ENCODE data around the gene TSFM. TPM values are rescaled to one million over a fixed set of nuclear protein-coding genes. Genes with fewer than 3 reads are reported as not detected.

Gene TSFM
- total RNA-seq, 6 donors from 2014 or later = 5.0 to 34.0 (median 22.8) TPM

DNA sequence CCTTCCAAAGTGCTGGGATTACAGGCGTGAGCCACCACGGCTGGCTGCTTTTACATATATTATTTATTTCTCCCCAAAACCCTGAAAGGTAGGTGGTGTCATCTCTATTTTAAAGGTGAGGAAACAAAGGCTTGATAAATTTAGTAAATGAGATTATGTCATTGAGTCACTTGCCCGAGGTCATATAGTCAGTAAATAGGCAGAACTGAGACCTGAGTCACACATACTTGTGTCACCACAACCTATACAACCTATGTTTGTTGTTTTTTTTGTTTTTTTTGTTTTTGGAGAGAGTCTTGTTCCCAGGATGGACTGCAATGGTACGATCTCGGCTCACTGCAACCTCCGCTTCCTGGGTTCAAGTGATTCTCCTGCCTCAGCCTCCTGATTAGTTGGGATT is 12.8 kb downstream of the TSFM start:
- Histone ChIP-seq H3K27me3 (no peaks in the 10 kb centered on the region), H3K27ac (no peak overlapping the region), H3K9me3 (no peaks in the 10 kb centered on the region), H3K4me3 (no peak overlapping the region), H3K4me1 (peaks cover 0 to 18% (median 8%) of the 10 kb centered on the region in 4 donors), H3K36me3 (peaks cover 8 to 89% (median 54%) of the 10 kb centered on the region in 4 donors)
- DNase-seq (no peak), ATAC-seq (ENCODE audit: low FRiP score in 2 of 2) (no peak)
- WGBS, 2 donors = 93 to 96% methylated on average over 6 of the region's 6 CpGs
- TF ChIP-seq EP300 (IDR thresholded peaks at IDR 0.05) (no peak), POLR2AphosphoS5 (IDR thresholded peaks at IDR 0.05) (no peak), POLR2A (IDR thresholded peaks at IDR 0.05) (no peak)
- TF ChIP-seq, protein P1, sequence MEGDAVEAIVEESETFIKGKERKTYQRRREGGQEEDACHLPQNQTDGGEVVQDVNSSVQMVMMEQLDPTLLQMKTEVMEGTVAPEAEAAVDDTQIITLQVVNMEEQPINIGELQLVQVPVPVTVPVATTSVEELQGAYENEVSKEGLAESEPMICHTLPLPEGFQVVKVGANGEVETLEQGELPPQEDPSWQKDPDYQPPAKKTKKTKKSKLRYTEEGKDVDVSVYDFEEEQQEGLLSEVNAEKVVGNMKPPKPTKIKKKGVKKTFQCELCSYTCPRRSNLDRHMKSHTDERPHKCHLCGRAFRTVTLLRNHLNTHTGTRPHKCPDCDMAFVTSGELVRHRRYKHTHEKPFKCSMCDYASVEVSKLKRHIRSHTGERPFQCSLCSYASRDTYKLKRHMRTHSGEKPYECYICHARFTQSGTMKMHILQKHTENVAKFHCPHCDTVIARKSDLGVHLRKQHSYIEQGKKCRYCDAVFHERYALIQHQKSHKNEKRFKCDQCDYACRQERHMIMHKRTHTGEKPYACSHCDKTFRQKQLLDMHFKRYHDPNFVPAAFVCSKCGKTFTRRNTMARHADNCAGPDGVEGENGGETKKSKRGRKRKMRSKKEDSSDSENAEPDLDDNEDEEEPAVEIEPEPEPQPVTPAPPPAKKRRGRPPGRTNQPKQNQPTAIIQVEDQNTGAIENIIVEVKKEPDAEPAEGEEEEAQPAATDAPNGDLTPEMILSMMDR (IDR thresholded peaks at IDR 0.05) = no peak

DNA sequence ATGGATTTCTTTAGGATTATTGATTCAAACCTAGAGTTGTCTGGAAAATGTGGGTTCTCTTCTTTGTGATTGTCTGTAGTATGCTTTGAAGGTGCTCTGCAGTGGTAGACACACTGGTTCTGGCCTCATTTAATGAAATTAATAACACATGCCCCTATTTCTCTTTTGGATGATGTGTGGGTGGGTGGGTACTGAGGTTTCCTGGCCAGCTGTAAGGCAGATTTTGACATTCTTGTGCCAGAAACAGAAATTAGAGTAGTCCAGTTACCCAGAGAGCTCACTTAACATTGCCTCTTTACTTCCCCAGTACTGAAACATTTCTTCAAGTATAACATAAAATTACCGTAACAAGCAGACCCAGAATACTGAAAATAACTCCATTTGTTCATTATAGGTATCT is 14.4 kb downstream of the TSFM start:
- no peaks in the 10 kb centered on the region for H3K9me3 ChIP-seq
- TF ChIP-seq, protein P1 (IDR thresholded peaks at IDR 0.05) = no peak
- TF ChIP-seq EP300 (IDR thresholded peaks at IDR 0.05) (no peak), POLR2A (IDR thresholded peaks at IDR 0.05) (no peak), POLR2AphosphoS5 (IDR thresholded peaks at IDR 0.05) (no peak)
- peaks cover 0 to 18% (median 8%) of the 10 kb centered on the region in 4 donors for H3K4me1 ChIP-seq
- DNase-seq = no peak
- 93 to 100% methylated on average over 1 of the region's 1 CpG for WGBS, 2 donors
- no peaks in the 10 kb centered on the region for H3K27me3 ChIP-seq
- ATAC-seq (ENCODE audit: low FRiP score in 2 of 2) = no peak
- no peak overlapping the region for H3K4me3 ChIP-seq
- H3K27ac ChIP-seq = peak overlapping the region in 1 of 4 donors; percentile 7
- peaks cover 8 to 96% (median 66%) of the 10 kb centered on the region in 4 donors for H3K36me3 ChIP-seq

DNA sequence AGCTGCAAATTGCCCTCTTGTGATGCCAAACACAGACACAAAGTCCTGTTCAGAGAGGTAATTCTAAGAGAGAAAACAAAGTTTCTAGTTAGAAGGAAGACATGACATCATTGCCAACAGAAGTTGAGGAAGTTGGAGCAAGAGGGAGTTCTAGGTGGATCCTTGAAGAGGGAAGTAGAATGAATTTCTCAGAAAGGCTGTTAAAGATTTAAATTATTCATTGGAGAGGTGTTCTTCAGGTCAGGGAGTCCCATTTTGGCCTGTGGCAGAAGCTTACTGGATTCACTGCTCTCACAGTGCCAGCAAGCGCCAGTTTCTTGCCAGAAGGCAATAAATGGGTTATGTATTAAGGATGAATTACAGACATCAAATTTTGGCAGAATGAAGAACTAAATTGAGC is 15.3 kb downstream of the TSFM start:
- Histone ChIP-seq H3K4me3 (no peak overlapping the region), H3K36me3 (peaks cover 8 to 97% (median 70%) of the 10 kb centered on the region in 4 donors), H3K27me3 (no peaks in the 10 kb centered on the region), H3K27ac (peak overlapping the region in 2 of 4 donors; percentile 16 to 43), H3K4me1 (peaks cover 0 to 18% (median 8%) of the 10 kb centered on the region in 4 donors), H3K9me3 (no peaks in the 10 kb centered on the region)
- no peak for DNase-seq
- WGBS, 2 donors = 71 to 88% methylated on average over 1 of the region's 1 CpG
- TF ChIP-seq POLR2A (IDR thresholded peaks at IDR 0.05) (no peak), EP300 (IDR thresholded peaks at IDR 0.05) (peak in 2 of 4 donors; percentile 3 to 27)
- no peak for ATAC-seq (ENCODE audit: low FRiP score in 2 of 2)

DNA sequence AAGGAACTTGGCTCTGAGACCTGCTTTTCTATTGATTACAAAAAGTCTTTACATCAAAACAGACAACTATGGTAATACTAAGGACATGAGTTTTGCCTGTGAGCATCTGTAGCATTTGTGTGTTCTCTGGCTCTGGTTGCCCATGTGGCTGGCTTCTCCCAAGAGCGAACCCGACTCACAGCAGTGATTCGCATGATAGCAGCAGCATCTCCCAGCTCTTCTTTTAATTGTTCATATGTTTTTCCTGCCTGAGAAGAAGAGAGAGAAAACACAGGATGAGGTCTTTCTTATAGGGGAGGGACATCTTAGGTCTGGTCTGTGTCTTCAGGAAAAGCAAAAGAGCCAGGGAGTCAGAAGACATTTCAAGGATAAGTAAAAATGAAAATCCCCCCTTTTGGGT is 18.4 kb downstream of the TSFM start:
- WGBS, 2 donors = 96 to 100% methylated on average over 3 of the region's 3 CpGs
- Histone ChIP-seq H3K4me1 (peaks cover 0 to 21% (median 9%) of the 10 kb centered on the region in 4 donors), H3K36me3 (peaks cover 8 to 83% (median 71%) of the 10 kb centered on the region in 4 donors), H3K27ac (no peak overlapping the region), H3K27me3 (no peaks in the 10 kb centered on the region), H3K9me3 (no peaks in the 10 kb centered on the region), H3K4me3 (no peak overlapping the region)
- ATAC-seq (ENCODE audit: low FRiP score in 2 of 2) (no peak), DNase-seq (no peak)
- TF ChIP-seq EP300 (IDR thresholded peaks at IDR 0.05) (no peak), POLR2A (IDR thresholded peaks at IDR 0.05) (no peak), POLR2AphosphoS5 (IDR thresholded peaks at IDR 0.05) (no peak)
- TF ChIP-seq, protein P1 (IDR thresholded peaks at IDR 0.05) = no peak

DNA sequence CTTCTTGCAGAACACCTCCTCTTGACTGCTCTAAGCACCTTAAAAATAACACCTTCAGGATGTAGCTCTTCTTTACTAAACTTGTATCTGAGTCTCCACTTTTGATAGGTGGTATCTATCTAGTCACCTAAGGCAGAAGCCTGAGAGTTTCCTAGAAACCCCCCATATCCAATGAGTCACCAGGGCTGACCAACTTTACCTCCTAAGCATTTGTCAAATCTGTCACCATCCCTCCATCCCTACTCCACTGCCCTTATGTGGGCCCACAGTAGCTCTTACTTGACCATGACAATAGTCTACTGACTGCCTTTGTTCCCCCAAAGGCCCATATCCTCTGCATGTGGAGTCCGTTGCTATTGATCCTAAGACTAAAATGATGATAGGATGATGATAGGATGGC is 20.0 kb downstream of the TSFM start:
- H3K27me3 ChIP-seq = no peaks in the 10 kb centered on the region
- TF ChIP-seq, protein P1 (IDR thresholded peaks at IDR 0.05) = no peak
- TF ChIP-seq POLR2AphosphoS5 (IDR thresholded peaks at IDR 0.05) (no peak), POLR2A (IDR thresholded peaks at IDR 0.05) (no peak), EP300 (IDR thresholded peaks at IDR 0.05) (no peak)
- H3K36me3 ChIP-seq = peaks cover 6 to 87% (median 73%) of the 10 kb centered on the region in 4 donors
- no peak overlapping the region for H3K27ac ChIP-seq
- no peak overlapping the region for H3K4me3 ChIP-seq
- no peak for DNase-seq
- peaks cover 0 to 13% (median 6%) of the 10 kb centered on the region in 4 donors for H3K4me1 ChIP-seq
- 80 to 100% methylated on average over 1 of the region's 1 CpG for WGBS, 2 donors
- H3K9me3 ChIP-seq = no peaks in the 10 kb centered on the region
- no peak for ATAC-seq (ENCODE audit: low FRiP score in 2 of 2)
